ENCODE results near the gene FAM111A.

- TF ChIP-seq CTCF (IDR thresholded peaks at IDR 0.05): no peak
- no peak for TF ChIP-seq POLR2A (IDR thresholded peaks at IDR 0.05)
- no peak for TF ChIP-seq EP300 (IDR thresholded peaks at IDR 0.05)
These were observed 30.7 kb downstream of the FAM111A start for GRCh38 chr11:59173080-59173963.

All from ovary (tissue), 3 donors.